HepG2 (cell line): ENCODE data around the gene SMARCD1. TPM values are rescaled to one million over a fixed set of nuclear protein-coding genes. Genes with fewer than 3 reads are reported as not detected.
A peak's percentile ranks its signal among the peaks of the same experiment; 100 is the strongest.

Experiments
- ARNT2 ChIP-seq: sonication (generic); formaldehyde crosslinking; IDR thresholded peaks from 2 replicates; pipeline ENCODE4 v1.8.0; 2022; ENCODE audit warnings: mild to moderate bottlenecking, low read depth, missing genetic modification reagents, moderate library complexity
- KMT2A ChIP-seq: sonication (generic); formaldehyde crosslinking; IDR thresholded peaks from 2 replicates; pipeline ENCODE4 v1.4.0; 2020; ENCODE audit warnings: missing genetic modification reagents
- MAFF ChIP-seq: IDR thresholded peaks from 2 replicates; pipeline ENCODE4 v1.6.1; 2011; ENCODE audit warnings: low read depth, low read length, improper control_type of control experiment
- MBD4 ChIP-seq: IDR thresholded peaks from 2 replicates; pipeline ENCODE4 v1.6.1; 2012; ENCODE audit warnings: low read length, inconsistent platforms, borderline replicate concordance
- NCOA1 ChIP-seq: sonication (generic); formaldehyde crosslinking; IDR thresholded peaks from 2 replicates; pipeline ENCODE4 v1.9.0; 2021; ENCODE audit warnings: missing genetic modification reagents
- NCOA2 ChIP-seq: sonication (generic); formaldehyde crosslinking; IDR thresholded peaks from 2 replicates; pipeline ENCODE4 v1.8.0; 2022; ENCODE audit warnings: inconsistent platforms
- NCOR1 ChIP-seq: fragments of 200-600 bp; sonication (generic); IDR thresholded peaks from 2 replicates; pipeline ENCODE4 v1.7.0; 2017; ENCODE audit warnings: antibody characterized with exemption, low read length, borderline replicate concordance
- PCBP2 ChIP-seq: fragments of 200-400 bp; formaldehyde crosslinking; optimal IDR thresholded peaks from 2 replicates; pipeline ENCODE3; 2018; ENCODE audit warnings: low read length, low read depth; ENCODE audit not compliant: poor library complexity, severe bottlenecking
- RNF2 ChIP-seq: fragments of 450-650 bp; conservative IDR thresholded peaks from 2 replicates; pipeline ENCODE4 v1.6.1; 2016; ENCODE audit warnings: low read depth
- SIN3B ChIP-seq: fragments of 150-350 bp; IDR thresholded peaks from 2 replicates; pipeline ENCODE4 v1.6.1; 2014; ENCODE audit warnings: low read length
- XBP1 ChIP-seq: sonication (generic); formaldehyde crosslinking; IDR thresholded peaks from 2 replicates; pipeline ENCODE4 v1.5.0; 2020; ENCODE audit warnings: missing genetic modification reagents
- YY1 ChIP-seq: IDR thresholded peaks from 2 replicates; pipeline ENCODE4 v1.6.1; 2011; ENCODE audit warnings: low read length, low read depth, moderate library complexity, mild to moderate bottlenecking; ENCODE audit not compliant: insufficient read depth, insufficient replicate concordance
- ZEB1 ChIP-seq: IDR thresholded peaks from 2 replicates; pipeline ENCODE4 v1.6.1; 2012; ENCODE audit warnings: mild to moderate bottlenecking, low read depth, inconsistent platforms; ENCODE audit not compliant: insufficient replicate concordance
- ZFP1 ChIP-seq: IDR thresholded peaks from 2 replicates; pipeline ENCODE4 v1.6.1; 2016
- ZFP37 ChIP-seq: sonication (generic); formaldehyde crosslinking; IDR thresholded peaks from 2 replicates; pipeline ENCODE4 v1.4.0; 2020; ENCODE audit warnings: missing genetic modification reagents, borderline replicate concordance
- ZNF34 ChIP-seq: sonication (generic); formaldehyde crosslinking; IDR thresholded peaks from 2 replicates; pipeline ENCODE4 v1.4.0; 2020; ENCODE audit warnings: mild to moderate bottlenecking, missing genetic modification reagents, borderline replicate concordance
- ZNF550 ChIP-seq: sonication (generic); formaldehyde crosslinking; IDR thresholded peaks from 2 replicates; pipeline ENCODE4 v1.4.0; 2020; ENCODE audit warnings: mild to moderate bottlenecking, missing genetic modification reagents, borderline replicate concordance
- ZNF589 ChIP-seq: sonication (generic); formaldehyde crosslinking; conservative IDR thresholded peaks from 2 replicates; pipeline ENCODE4 v1.8.0; 2022; ENCODE audit warnings: mild to moderate bottlenecking, moderate library complexity, missing genetic modification reagents
- ZNF7 ChIP-seq: IDR thresholded peaks from 2 replicates; pipeline ENCODE4 v1.6.1; 2016; ENCODE audit warnings: missing biosample characterization, missing genetic modification reagents
- ZNF841 ChIP-seq: sonication (generic); formaldehyde crosslinking; IDR thresholded peaks from 2 replicates; pipeline ENCODE4 v1.8.1; 2023; ENCODE audit warnings: missing genetic modification reagents, borderline replicate concordance
- polyA plus RNA-seq, 8 experiments: library from polyadenylated mRNA; depleted of rRNA in 3 of 8; stranded (reverse) in 7 of 8; unstranded in 1 of 8; fragments of >200 nt; fragmentation: Illumina TruSeq in 4 of 8; extraction: Trizol in 4 of 8; gene quantifications; 2 replicates each; pipeline versions ENCODE4 v1.2.1 to v1.2.3, GENCODE V29; 2011 to 2016; ENCODE audit warnings: low read depth in 4 of 8, missing spikeins in 1 of 8, mixed read lengths in 1 of 8; ENCODE audit not compliant: insufficient read depth in 1 of 8
- total RNA-seq, 5 experiments: library from RNA; depleted of rRNA; stranded (reverse); fragments of >200 nt; fragmentation: Illumina TruSeq; extraction: Trizol; gene quantifications; 2 replicates each; pipeline ENCODE4 v1.2.3, GENCODE V29; 2016; ENCODE audit warnings: low read depth in 1 of 5
- TF ChIP-seq, protein P1 (sequence below): sonication (generic); formaldehyde crosslinking; IDR thresholded peaks from 2 replicates; pipeline ENCODE4 v1.4.0; 2020; ENCODE audit warnings: missing genetic modification reagents
- TF ChIP-seq, protein P2 (sequence below): sonication (generic); formaldehyde crosslinking; IDR thresholded peaks from 2 replicates; pipeline ENCODE4 v1.4.0; 2020; ENCODE audit warnings: mild to moderate bottlenecking, missing genetic modification reagents
- TF ChIP-seq, protein P3 (sequence below): sonication (generic); formaldehyde crosslinking; IDR thresholded peaks from 2 replicates; pipeline ENCODE4 v1.5.1; 2020; ENCODE audit warnings: missing genetic modification reagents, mild to moderate bottlenecking, borderline replicate concordance
- TF ChIP-seq, protein P4 (sequence below), 2 experiments: IDR thresholded peaks; 2 replicates each; pipeline ENCODE4 v1.6.1; 2011 to 2012; ENCODE audit warnings: low read length in 2 of 2, borderline replicate concordance in 1 of 2, low read depth in 1 of 2, mild to moderate bottlenecking in 1 of 2, moderate library complexity in 1 of 2

The SMARCD1 gene
- total and polyA plus RNA-seq, 2 of the 13 experiments (the other 11 are each of a cell fraction or from before 2014, with no cell fraction given), result 51.7 to 54.6 TPM

DNA sequence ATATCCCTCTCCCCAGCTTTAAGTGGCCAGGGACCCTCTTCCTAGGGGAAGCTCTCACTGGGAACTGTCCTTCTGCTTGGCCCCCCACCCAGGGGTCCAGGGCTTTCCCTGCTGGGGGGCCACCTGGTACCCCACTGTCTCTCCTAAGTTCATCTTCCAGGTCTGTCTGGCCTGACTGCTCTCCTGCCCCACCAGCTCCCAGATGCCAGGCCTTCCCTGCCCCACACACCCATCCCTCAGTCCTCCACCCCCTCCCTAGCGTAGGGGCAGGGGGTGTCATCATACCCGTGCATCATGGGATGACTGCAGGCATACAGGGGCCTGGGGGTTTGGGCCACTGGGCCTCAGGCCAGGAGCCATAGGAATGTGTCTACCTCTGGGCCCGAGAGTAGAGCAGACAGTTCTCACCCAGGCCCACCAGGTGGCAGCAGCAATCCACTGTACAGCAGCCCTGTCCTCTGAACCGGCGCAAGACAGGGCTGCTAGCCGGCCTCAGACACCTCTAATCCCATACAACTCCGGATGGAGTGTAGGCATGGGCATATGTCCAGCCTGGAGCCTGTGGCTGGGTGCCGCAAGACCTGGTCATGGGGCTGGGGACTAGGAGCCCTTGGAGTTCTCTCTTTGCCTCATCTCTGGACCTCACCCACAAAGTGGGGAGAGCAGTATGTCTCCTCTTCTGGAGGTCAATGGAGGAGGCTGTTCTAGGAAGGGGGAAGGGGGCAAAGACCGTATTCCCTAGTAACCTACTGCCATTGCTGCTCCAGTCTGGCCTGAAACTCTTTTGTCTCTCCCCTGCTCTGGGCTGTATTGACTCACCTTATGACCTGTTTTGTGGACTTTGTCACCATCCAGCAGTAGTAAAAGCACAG, 10.0 kb upstream of the SMARCD1 start (continued):
- TF ChIP-seq, protein P1, sequence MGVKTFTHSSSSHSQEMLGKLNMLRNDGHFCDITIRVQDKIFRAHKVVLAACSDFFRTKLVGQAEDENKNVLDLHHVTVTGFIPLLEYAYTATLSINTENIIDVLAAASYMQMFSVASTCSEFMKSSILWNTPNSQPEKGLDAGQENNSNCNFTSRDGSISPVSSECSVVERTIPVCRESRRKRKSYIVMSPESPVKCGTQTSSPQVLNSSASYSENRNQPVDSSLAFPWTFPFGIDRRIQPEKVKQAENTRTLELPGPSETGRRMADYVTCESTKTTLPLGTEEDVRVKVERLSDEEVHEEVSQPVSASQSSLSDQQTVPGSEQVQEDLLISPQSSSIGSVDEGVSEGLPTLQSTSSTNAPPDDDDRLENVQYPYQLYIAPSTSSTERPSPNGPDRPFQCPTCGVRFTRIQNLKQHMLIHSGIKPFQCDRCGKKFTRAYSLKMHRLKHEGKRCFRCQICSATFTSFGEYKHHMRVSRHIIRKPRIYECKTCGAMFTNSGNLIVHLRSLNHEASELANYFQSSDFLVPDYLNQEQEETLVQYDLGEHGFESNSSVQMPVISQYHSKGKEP, result no peak
- 0 out of 2 replicates have a peak, but pooled peaks have one; percentile 26 for TF ChIP-seq ZFP37 (CRISPR knock-in tag)
- no peak for TF ChIP-seq NCOA2 (CRISPR knock-in tag)
- no peak for TF ChIP-seq MAFF
- no peak for TF ChIP-seq MBD4
- no peak; the same call in 1 of the 2 replicates for TF ChIP-seq NCOR1
- no peak for TF ChIP-seq ARNT2
- TF ChIP-seq, protein P2, sequence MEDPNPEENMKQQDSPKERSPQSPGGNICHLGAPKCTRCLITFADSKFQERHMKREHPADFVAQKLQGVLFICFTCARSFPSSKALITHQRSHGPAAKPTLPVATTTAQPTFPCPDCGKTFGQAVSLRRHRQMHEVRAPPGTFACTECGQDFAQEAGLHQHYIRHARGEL (CRISPR knock-in tag), result no peak
- TF ChIP-seq PCBP2, result no peak
- no peak for TF ChIP-seq ZNF841 (CRISPR knock-in tag)
- no peak for TF ChIP-seq ZNF550 (CRISPR knock-in tag)
- TF ChIP-seq ZNF589, result no peak
- no peak for TF ChIP-seq NCOA1 (CRISPR knock-in tag)
- no peak for TF ChIP-seq RNF2
- no peak for TF ChIP-seq ZNF34 (CRISPR knock-in tag)
- no peak for TF ChIP-seq XBP1 (CRISPR knock-in tag)
- peak; percentile 14 for TF ChIP-seq YY1
- 0 out of 2 replicates have a peak, but pooled peaks have one; percentile 48 for TF ChIP-seq KMT2A (CRISPR knock-in tag)
- TF ChIP-seq, protein P3, sequence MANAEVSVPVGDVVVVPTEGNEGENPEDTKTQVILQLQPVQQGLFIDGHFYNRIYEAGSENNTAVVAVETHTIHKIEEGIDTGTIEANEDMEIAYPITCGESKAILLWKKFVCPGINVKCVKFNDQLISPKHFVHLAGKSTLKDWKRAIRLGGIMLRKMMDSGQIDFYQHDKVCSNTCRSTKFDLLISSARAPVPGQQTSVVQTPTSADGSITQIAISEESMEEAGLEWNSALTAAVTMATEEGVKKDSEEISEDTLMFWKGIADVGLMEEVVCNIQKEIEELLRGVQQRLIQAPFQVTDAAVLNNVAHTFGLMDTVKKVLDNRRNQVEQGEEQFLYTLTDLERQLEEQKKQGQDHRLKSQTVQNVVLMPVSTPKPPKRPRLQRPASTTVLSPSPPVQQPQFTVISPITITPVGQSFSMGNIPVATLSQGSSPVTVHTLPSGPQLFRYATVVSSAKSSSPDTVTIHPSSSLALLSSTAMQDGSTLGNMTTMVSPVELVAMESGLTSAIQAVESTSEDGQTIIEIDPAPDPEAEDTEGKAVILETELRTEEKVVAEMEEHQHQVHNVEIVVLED (CRISPR knock-in tag), result no peak
- TF ChIP-seq ZEB1, result no peak
- no peak for TF ChIP-seq SIN3B
- TF ChIP-seq, protein P4, sequence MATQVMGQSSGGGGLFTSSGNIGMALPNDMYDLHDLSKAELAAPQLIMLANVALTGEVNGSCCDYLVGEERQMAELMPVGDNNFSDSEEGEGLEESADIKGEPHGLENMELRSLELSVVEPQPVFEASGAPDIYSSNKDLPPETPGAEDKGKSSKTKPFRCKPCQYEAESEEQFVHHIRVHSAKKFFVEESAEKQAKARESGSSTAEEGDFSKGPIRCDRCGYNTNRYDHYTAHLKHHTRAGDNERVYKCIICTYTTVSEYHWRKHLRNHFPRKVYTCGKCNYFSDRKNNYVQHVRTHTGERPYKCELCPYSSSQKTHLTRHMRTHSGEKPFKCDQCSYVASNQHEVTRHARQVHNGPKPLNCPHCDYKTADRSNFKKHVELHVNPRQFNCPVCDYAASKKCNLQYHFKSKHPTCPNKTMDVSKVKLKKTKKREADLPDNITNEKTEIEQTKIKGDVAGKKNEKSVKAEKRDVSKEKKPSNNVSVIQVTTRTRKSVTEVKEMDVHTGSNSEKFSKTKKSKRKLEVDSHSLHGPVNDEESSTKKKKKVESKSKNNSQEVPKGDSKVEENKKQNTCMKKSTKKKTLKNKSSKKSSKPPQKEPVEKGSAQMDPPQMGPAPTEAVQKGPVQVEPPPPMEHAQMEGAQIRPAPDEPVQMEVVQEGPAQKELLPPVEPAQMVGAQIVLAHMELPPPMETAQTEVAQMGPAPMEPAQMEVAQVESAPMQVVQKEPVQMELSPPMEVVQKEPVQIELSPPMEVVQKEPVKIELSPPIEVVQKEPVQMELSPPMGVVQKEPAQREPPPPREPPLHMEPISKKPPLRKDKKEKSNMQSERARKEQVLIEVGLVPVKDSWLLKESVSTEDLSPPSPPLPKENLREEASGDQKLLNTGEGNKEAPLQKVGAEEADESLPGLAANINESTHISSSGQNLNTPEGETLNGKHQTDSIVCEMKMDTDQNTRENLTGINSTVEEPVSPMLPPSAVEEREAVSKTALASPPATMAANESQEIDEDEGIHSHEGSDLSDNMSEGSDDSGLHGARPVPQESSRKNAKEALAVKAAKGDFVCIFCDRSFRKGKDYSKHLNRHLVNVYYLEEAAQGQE (IDR thresholded peaks at IDR 0.05; ENCODE audit: borderline replicate concordance in 1 of 2, low read depth in 1 of 2, low read length in 2 of 2), result no peak
- no peak for TF ChIP-seq ZNF7 (CRISPR knock-in tag)
- no peak for TF ChIP-seq ZFP1 (CRISPR knock-in tag)
